Measurements from ENCODE around the gene CAMTA1.
A peak's percentile ranks its signal among the peaks of the same experiment; 100 is the strongest.

The CAMTA1 gene

DNA sequence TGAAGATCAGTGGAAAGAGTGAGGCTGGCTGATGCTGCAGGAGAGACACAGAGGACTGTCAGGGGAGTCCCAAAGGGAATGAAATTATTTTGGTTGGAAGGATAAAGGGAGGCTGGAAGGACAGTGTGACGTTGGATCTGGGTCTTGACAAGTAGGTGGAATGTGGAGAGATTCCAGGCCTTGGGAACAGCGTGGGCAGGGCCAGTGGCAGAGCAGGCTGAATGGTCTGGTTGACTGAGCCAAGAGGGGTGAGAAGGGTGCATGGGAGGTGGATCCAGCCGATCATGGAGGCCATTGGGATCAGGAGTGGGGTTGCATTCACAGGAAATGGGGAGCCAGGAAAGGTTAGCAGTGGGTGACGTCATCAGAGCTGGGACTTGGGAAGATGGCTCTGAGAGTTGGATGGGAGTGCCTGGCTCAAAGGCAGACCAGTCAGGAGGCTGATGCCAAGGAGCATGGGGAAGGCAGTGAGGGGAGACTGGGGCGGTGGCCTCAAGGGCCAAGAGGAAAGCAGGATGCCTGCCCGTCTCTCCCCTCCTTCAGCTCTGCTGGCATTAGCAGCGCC is 839.6 kb downstream of the CAMTA1 start:
- no peak overlapping the region for H3K27ac ChIP-seq (ENCODE audit: extremely low read depth, low read depth, low read length)
- ChIA-PET CTCF (interaction anchor here (0.5 kb wide), 1 partner anchor 449 kb away, joined by 3 read pairs; no protein-coding TSS in a partner anchor), POLR2A (no interaction called here)
- H3K36me3 ChIP-seq (ENCODE audit: control insufficient read depth in 2 of 2, insufficient read depth in 1 of 2, low read length in 2 of 2): no peaks in the 10 kb centered on the region
- no peaks in the 10 kb centered on the region for H3K4me1 ChIP-seq (ENCODE audit: control insufficient read depth, insufficient read depth, low read length)
- no peaks in the 10 kb centered on the region for H3K9me3 ChIP-seq (ENCODE audit: control insufficient read depth, insufficient read depth, low read depth, low read length)
- TF ChIP-seq SALL2 (tag by site-specific recombination; IDR thresholded peaks at IDR 0.05; ENCODE audit: borderline replicate concordance) (no peak), ZNF707 (tag by site-specific recombination; IDR thresholded peaks at IDR 0.05) (peak; percentile 86), TRIM28 (IDR thresholded peaks at IDR 0.05; ENCODE audit: borderline replicate concordance, low read length) (no peak), ZNF555 (tag by site-specific recombination; conservative IDR thresholded peaks at IDR 0.05) (no peak)
- TF ChIP-seq, protein P1, sequence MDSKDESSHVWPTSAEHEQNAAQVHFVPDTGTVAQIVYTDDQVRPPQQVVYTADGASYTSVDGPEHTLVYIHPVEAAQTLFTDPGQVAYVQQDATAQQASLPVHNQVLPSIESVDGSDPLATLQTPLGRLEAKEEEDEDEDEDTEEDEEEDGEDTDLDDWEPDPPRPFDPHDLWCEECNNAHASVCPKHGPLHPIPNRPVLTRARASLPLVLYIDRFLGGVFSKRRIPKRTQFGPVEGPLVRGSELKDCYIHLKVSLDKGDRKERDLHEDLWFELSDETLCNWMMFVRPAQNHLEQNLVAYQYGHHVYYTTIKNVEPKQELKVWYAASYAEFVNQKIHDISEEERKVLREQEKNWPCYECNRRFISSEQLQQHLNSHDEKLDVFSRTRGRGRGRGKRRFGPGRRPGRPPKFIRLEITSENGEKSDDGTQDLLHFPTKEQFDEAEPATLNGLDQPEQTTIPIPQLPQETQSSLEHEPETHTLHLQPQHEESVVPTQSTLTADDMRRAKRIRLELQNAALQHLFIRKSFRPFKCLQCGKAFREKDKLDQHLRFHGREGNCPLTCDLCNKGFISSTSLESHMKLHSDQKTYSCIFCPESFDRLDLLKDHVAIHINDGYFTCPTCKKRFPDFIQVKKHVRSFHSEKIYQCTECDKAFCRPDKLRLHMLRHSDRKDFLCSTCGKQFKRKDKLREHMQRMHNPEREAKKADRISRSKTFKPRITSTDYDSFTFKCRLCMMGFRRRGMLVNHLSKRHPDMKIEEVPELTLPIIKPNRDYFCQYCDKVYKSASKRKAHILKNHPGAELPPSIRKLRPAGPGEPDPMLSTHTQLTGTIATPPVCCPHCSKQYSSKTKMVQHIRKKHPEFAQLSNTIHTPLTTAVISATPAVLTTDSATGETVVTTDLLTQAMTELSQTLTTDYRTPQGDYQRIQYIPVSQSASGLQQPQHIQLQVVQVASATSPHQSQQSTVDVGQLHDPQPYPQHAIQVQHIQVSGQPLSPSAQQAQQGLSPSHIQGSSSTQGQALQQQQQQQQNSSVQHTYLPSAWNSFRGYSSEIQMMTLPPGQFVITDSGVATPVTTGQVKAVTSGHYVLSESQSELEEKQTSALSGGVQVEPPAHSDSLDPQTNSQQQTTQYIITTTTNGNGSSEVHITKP (tag by site-specific recombination; IDR thresholded peaks at IDR 0.05): no peak
- TF ChIP-seq, protein P2, sequence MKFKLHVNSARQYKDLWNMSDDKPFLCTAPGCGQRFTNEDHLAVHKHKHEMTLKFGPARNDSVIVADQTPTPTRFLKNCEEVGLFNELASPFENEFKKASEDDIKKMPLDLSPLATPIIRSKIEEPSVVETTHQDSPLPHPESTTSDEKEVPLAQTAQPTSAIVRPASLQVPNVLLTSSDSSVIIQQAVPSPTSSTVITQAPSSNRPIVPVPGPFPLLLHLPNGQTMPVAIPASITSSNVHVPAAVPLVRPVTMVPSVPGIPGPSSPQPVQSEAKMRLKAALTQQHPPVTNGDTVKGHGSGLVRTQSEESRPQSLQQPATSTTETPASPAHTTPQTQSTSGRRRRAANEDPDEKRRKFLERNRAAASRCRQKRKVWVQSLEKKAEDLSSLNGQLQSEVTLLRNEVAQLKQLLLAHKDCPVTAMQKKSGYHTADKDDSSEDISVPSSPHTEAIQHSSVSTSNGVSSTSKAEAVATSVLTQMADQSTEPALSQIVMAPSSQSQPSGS (tag by site-specific recombination; IDR thresholded peaks at IDR 0.05; ENCODE audit: low read depth): peak; percentile 68
- no peak overlapping the region for H3K4me3 ChIP-seq (ENCODE audit: low read depth, low read length)

DNA sequence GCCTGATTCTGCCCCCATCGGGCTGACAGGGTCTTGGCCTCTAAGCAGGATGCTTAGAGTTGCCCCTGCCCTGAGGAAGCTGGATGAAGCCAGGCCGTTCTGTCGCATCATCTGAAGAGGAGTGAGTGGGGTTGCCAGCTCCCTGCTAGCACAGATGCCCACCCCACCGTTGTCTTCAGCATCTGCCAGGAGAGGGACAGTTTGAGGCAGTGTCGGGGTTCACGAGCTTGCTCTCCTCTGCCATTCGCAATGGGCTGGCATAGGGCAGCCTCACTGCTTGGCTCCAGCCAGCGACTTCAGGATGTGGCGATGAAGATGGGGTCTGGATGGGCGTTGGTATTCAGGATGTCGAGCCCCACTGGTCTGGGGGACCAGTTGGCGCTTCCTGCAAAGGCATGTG is 840.1 kb downstream of the CAMTA1 start:
- POLR2A ChIA-PET: no interaction called here
- H3K4me3 ChIP-seq (ENCODE audit: low read depth, low read length): no peak overlapping the region
- CTCF ChIA-PET: interaction anchor here (0.5 kb wide), 1 partner anchor 450 kb away, joined by 3 read pairs; no protein-coding TSS in a partner anchor
- H3K27ac ChIP-seq (ENCODE audit: extremely low read depth, low read depth, low read length): no peak overlapping the region
- no peaks in the 10 kb centered on the region for H3K4me1 ChIP-seq (ENCODE audit: control insufficient read depth, insufficient read depth, low read length)
- H3K9me3 ChIP-seq (ENCODE audit: control insufficient read depth, insufficient read depth, low read depth, low read length): no peaks in the 10 kb centered on the region
- no peaks in the 10 kb centered on the region for H3K36me3 ChIP-seq (ENCODE audit: control insufficient read depth in 2 of 2, insufficient read depth in 1 of 2, low read length in 2 of 2)
- no peak for TF ChIP-seq GLIS2 (tag by site-specific recombination; IDR thresholded peaks at IDR 0.05)
- no peak for TF ChIP-seq ZNF169 (tag by site-specific recombination; IDR thresholded peaks at IDR 0.05)
- TF ChIP-seq ZFHX2 (tag by site-specific recombination; conservative IDR thresholded peaks at IDR 0.05): no peak
- no peak for TF ChIP-seq ZSCAN16 (tag by site-specific recombination; IDR thresholded peaks at IDR 0.05)
- no peak for TF ChIP-seq MZF1 (tag by site-specific recombination; IDR thresholded peaks at IDR 0.05; ENCODE audit: borderline replicate concordance)
- TF ChIP-seq, protein P3, sequence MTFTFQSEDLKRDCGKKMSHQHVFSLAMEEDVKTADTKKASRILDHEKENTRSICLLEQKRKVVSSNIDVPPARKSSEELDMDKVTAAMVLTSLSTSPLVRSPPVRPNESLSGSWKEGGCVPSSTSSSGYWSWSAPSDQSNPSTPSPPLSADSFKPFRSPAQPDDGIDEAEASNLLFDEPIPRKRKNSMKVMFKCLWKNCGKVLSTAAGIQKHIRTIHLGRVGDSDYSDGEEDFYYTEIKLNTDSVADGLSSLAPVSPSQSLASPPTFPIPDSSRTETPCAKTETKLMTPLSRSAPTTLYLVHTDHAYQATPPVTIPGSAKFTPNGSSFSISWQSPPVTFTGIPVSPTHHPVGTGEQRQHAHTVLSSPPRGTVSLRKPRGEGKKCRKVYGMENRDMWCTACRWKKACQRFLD (tag by site-specific recombination; IDR thresholded peaks at IDR 0.05): no peak
- TF ChIP-seq ZNF624 (tag by site-specific recombination; IDR thresholded peaks at IDR 0.05): no peak
- TF ChIP-seq, protein P4, sequence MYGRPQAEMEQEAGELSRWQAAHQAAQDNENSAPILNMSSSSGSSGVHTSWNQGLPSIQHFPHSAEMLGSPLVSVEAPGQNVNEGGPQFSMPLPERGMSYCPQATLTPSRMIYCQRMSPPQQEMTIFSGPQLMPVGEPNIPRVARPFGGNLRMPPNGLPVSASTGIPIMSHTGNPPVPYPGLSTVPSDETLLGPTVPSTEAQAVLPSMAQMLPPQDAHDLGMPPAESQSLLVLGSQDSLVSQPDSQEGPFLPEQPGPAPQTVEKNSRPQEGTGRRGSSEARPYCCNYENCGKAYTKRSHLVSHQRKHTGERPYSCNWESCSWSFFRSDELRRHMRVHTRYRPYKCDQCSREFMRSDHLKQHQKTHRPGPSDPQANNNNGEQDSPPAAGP (tag by site-specific recombination; IDR thresholded peaks at IDR 0.05): no peak
- TF ChIP-seq ZNF16 (tag by site-specific recombination; IDR thresholded peaks at IDR 0.05; ENCODE audit: low read depth): no peak
- TF ChIP-seq, protein P5, sequence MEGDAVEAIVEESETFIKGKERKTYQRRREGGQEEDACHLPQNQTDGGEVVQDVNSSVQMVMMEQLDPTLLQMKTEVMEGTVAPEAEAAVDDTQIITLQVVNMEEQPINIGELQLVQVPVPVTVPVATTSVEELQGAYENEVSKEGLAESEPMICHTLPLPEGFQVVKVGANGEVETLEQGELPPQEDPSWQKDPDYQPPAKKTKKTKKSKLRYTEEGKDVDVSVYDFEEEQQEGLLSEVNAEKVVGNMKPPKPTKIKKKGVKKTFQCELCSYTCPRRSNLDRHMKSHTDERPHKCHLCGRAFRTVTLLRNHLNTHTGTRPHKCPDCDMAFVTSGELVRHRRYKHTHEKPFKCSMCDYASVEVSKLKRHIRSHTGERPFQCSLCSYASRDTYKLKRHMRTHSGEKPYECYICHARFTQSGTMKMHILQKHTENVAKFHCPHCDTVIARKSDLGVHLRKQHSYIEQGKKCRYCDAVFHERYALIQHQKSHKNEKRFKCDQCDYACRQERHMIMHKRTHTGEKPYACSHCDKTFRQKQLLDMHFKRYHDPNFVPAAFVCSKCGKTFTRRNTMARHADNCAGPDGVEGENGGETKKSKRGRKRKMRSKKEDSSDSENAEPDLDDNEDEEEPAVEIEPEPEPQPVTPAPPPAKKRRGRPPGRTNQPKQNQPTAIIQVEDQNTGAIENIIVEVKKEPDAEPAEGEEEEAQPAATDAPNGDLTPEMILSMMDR (tag by site-specific recombination; IDR thresholded peaks at IDR 0.05): no peak
- TF ChIP-seq, protein P6, sequence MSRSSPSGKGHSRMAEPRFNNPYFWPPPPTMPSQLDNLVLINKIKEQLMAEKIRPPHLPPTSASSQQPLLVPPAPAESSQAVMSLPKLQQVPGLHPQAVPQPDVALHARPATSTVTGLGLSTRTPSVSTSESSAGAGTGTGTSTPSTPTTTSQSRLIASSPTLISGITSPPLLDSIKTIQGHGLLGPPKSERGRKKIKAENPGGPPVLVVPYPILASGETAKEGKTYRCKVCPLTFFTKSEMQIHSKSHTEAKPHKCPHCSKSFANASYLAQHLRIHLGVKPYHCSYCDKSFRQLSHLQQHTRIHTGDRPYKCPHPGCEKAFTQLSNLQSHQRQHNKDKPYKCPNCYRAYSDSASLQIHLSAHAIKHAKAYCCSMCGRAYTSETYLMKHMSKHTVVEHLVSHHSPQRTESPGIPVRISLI (tag by site-specific recombination; IDR thresholded peaks at IDR 0.05): no peak
- no peak for TF ChIP-seq ZNF596 (tag by site-specific recombination; IDR thresholded peaks at IDR 0.05)
- TF ChIP-seq, protein P7, sequence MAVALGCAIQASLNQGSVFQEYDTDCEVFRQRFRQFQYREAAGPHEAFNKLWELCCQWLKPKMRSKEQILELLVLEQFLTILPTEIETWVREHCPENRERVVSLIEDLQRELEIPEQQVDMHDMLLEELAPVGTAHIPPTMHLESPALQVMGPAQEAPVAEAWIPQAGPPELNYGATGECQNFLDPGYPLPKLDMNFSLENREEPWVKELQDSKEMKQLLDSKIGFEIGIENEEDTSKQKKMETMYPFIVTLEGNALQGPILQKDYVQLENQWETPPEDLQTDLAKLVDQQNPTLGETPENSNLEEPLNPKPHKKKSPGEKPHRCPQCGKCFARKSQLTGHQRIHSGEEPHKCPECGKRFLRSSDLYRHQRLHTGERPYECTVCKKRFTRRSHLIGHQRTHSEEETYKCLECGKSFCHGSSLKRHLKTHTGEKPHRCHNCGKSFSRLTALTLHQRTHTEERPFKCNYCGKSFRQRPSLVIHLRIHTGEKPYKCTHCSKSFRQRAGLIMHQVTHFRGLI (tag by site-specific recombination; IDR thresholded peaks at IDR 0.05): no peak
- no peak for TF ChIP-seq ZNF121 (tag by site-specific recombination; IDR thresholded peaks at IDR 0.05)
- TF ChIP-seq ZNF146 (tag by site-specific recombination; IDR thresholded peaks at IDR 0.05): no peak
- TF ChIP-seq ZNF391 (tag by site-specific recombination; IDR thresholded peaks at IDR 0.05; ENCODE audit: borderline replicate concordance, low read depth): no peak
- TF ChIP-seq ZNF341 (tag by site-specific recombination; IDR thresholded peaks at IDR 0.05; ENCODE audit: low read depth): no peak

Data from HEK293 (cell line).